Thyroid gland (tissue), 4 donors: ENCODE data around the gene IFT122. TPM values are rescaled to one million over a fixed set of nuclear protein-coding genes. Genes with fewer than 3 reads are reported as not detected.

ENCODE experiments used
- DNase-seq, 2 donors: peaks; one replicate each; pipeline ENCODE4 v3.0.0-alpha.2; 2019
- H3K27ac ChIP-seq, 3 donors: fragments of 200-600 bp; sonication (generic); 1 replicate in 2 of 3; 2 replicates in 1 of 3; pipeline ENCODE4 v1.5.1; 2016 to 2019; ENCODE audit warnings: mild to moderate bottlenecking in 1 of 3, moderate library complexity in 1 of 3
- H3K27me3 ChIP-seq: fragments of 200-600 bp; sonication (generic); one replicate; pipeline ENCODE4 v1.5.1; 2019
- H3K36me3 ChIP-seq, 2 donors: fragments of 200-600 bp; sonication (generic); one replicate each; pipeline ENCODE4 v1.5.1; 2016 to 2019
- H3K4me1 ChIP-seq, 2 donors: fragments of 200-600 bp; sonication (generic); one replicate each; pipeline ENCODE4 v1.5.1; 2017 to 2019
- H3K4me3 ChIP-seq, 3 donors: fragments of 200-600 bp; sonication (generic); replicated peaks in 1 of 3; 1 replicate in 2 of 3; 2 replicates in 1 of 3; pipeline ENCODE4 v1.5.1; 2016; ENCODE audit warnings: mild to moderate bottlenecking in 1 of 3
- H3K9me3 ChIP-seq: fragments of 200-600 bp; sonication (generic); one replicate; pipeline ENCODE4 v1.5.1; 2017
- CTCF ChIP-seq, 6 experiments: fragments of 200-600 bp in 3 of 6; fragments of 450-650 bp in 3 of 6; sonication (generic) in 3 of 6; IDR thresholded peaks; one replicate each; pipeline ENCODE4 v1.5.1; 2016 to 2019; ENCODE audit warnings: antibody characterized with exemption in 6 of 6, mild to moderate bottlenecking in 2 of 6, inconsistent platforms in 1 of 6, moderate library complexity in 1 of 6
- POLR2A ChIP-seq, 2 donors: fragments of 450-650 bp; IDR thresholded peaks; one replicate each; pipeline ENCODE4 v1.6.1; 2017; ENCODE audit warnings: antibody characterized with exemption in 2 of 2, mild to moderate bottlenecking in 2 of 2, moderate library complexity in 1 of 2
- whole genome bisulfite sequencing, 2 donors: methylation state at CpG; one replicate each; pipeline ENCODE4 v1.1.5; 2017; 5-methylcytosine and 5-hydroxymethylcytosine counted together
- intact Hi-C: fragments of 100-400 bp; cut with DNase I; formaldehyde crosslinking; loops from one replicate; pipeline ENCODE4 v1.15.1; 2023
- total RNA-seq, 4 donors: library from RNA; depleted of rRNA; stranded (reverse); fragments of >200 nt; gene quantifications; one replicate each; pipeline ENCODE4 v1.2.3, GENCODE V29; 2016

IFT122 gene
- total RNA-seq, 4 donors from 2014 or later: 40.7 to 67.9 (median 46.7) TPM

- Histone ChIP-seq H3K27ac (no peak overlapping the region), H3K36me3 (peaks cover 6 to 13% of the 10 kb centered on the region in 2 donors), H3K9me3 (no peaks in the 10 kb centered on the region), H3K4me3 (no peak overlapping the region), H3K4me1 (peaks cover 14 to 60% of the 10 kb centered on the region in 2 donors), H3K27me3 (no peaks in the 10 kb centered on the region)
- no peak for TF ChIP-seq CTCF (IDR thresholded peaks at IDR 0.05)
- no peak for TF ChIP-seq POLR2A (IDR thresholded peaks at IDR 0.05)
- WGBS, 2 donors: 72 to 75% methylated on average over 11 to 16 of the region's 18 CpGs
- DNase-seq: no peak
- intact Hi-C loops: no loop called here
Measured at GRCh38 chr3:129555616-129556357, 115.8 kb downstream of the IFT122 start.

GRCh38 chr3:129556358-129556695 is 116.3 kb downstream of the IFT122 start:
- Histone ChIP-seq H3K4me3 (no peak overlapping the region), H3K36me3 (peaks cover 6 to 13% of the 10 kb centered on the region in 2 donors), H3K9me3 (no peaks in the 10 kb centered on the region), H3K27me3 (no peaks in the 10 kb centered on the region), H3K4me1 (peaks cover 19 to 65% of the 10 kb centered on the region in 2 donors), H3K27ac (no peak overlapping the region)
- no peak for TF ChIP-seq CTCF (IDR thresholded peaks at IDR 0.05)
- no peak for TF ChIP-seq POLR2A (IDR thresholded peaks at IDR 0.05)
- WGBS, 2 donors: 90 to 93% methylated on average over 2 to 15 of the region's 15 CpGs
- DNase-seq: no peak
- intact Hi-C loops: no loop called here

GRCh38 chr3:129556890-129557547 is 117.0 kb downstream of the IFT122 start:
- Histone ChIP-seq H3K27me3 (no peaks in the 10 kb centered on the region), H3K4me1 (peaks cover 25 to 72% of the 10 kb centered on the region in 2 donors), H3K27ac (no peak overlapping the region), H3K4me3 (no peak overlapping the region), H3K9me3 (no peaks in the 10 kb centered on the region), H3K36me3 (peaks cover 6 to 13% of the 10 kb centered on the region in 2 donors)
- no peak for DNase-seq
- intact Hi-C loops: no loop called here
- 86 to 90% methylated on average over 31 of the region's 31 CpGs for WGBS, 2 donors
- no peak for TF ChIP-seq CTCF (IDR thresholded peaks at IDR 0.05)
- TF ChIP-seq POLR2A (IDR thresholded peaks at IDR 0.05): no peak

- 85 to 93% methylated on average over 11 of the region's 11 CpGs for WGBS, 2 donors
- no peak overlapping the region for H3K27ac ChIP-seq
- no peaks in the 10 kb centered on the region for H3K27me3 ChIP-seq
- no peak for DNase-seq
- no peaks in the 10 kb centered on the region for H3K9me3 ChIP-seq
- no peak overlapping the region for H3K4me3 ChIP-seq
- H3K36me3 ChIP-seq: peaks cover 6 to 15% of the 10 kb centered on the region in 2 donors
- intact Hi-C loops: no loop called here
- TF ChIP-seq CTCF (IDR thresholded peaks at IDR 0.05): no peak
- TF ChIP-seq POLR2A (IDR thresholded peaks at IDR 0.05): no peak
- peaks cover 25 to 76% of the 10 kb centered on the region in 2 donors for H3K4me1 ChIP-seq
Measured at GRCh38 chr3:129557548-129557894, 117.5 kb downstream of the IFT122 start.
